Retinal pigment epithelial cell (primary cell): Measurements from ENCODE around the gene TBC1D21.

Experiments used
- DNase-seq: peaks from one replicate; pipeline ENCODE4 v3.0.0-alpha.2; 2010; ENCODE audit warnings: low read depth
- H3K4me3 ChIP-seq: 2 replicates; pipeline ENCODE4 v1.5.1; 2011; ENCODE audit warnings: mild to moderate bottlenecking, low read length, control low read depth, moderate library complexity
- CTCF ChIP-seq: conservative IDR thresholded peaks from 2 replicates; pipeline ENCODE4 v1.5.1; 2011; ENCODE audit warnings: low read depth, low read length, control low read depth, inconsistent platforms

The TBC1D21 gene

GRCh38 chr15:73850228-73850627, 23.1 kb upstream of the TBC1D21 start:
- TF ChIP-seq CTCF = no peak
- DNase-seq = no peak
- H3K4me3 ChIP-seq = no peak overlapping the region

- H3K4me3 ChIP-seq = no peak overlapping the region
- TF ChIP-seq CTCF = no peak
- DNase-seq = peak; percentile 11
Measured at GRCh38 chr15:73851689-73852088, 21.7 kb upstream of the TBC1D21 start.

- no peak for TF ChIP-seq CTCF
Measured at GRCh38 chr15:73852507-73852906, 20.9 kb upstream of the TBC1D21 start.

GRCh38 chr15:73854265-73854664, 19.1 kb upstream of the TBC1D21 start:
- no peak for DNase-seq
- no peak for TF ChIP-seq CTCF
- no peak overlapping the region for H3K4me3 ChIP-seq

More at GRCh38 chr15:73852507-73852906, 20.9 kb upstream of the TBC1D21 start:
- H3K4me3 ChIP-seq = no peak overlapping the region
- no peak for DNase-seq

GRCh38 chr15:73856458-73857192, 16.7 kb upstream of the TBC1D21 start:
- TF ChIP-seq CTCF = no peak
- H3K4me3 ChIP-seq = no peak overlapping the region
- no peak for DNase-seq

- no peak overlapping the region for H3K4me3 ChIP-seq
- DNase-seq = no peak
- TF ChIP-seq CTCF = no peak
Measured at GRCh38 chr15:73857193-73857920, 16.0 kb upstream of the TBC1D21 start.

GRCh38 chr15:73858062-73858461, 15.3 kb upstream of the TBC1D21 start:
- DNase-seq = no peak
- H3K4me3 ChIP-seq = no peak overlapping the region
- TF ChIP-seq CTCF = no peak
